Right lobe of liver (tissue), 4 donors: ENCODE results near the gene SPHK1.

Experiments used
- CTCF ChIP-seq, 4 donors: fragments of 200-600 bp in 3 of 4; fragments of 450-650 bp in 1 of 4; IDR thresholded peaks; one replicate each; pipeline versions ENCODE4 v1.5.1 to v1.8.0; 2016 to 2022; ENCODE audit warnings: antibody characterized with exemption in 4 of 4, mild to moderate bottlenecking in 2 of 4
- POLR2A ChIP-seq: fragments of 450-650 bp; IDR thresholded peaks from one replicate; pipeline ENCODE4 v1.6.1; 2017; ENCODE audit warnings: antibody characterized with exemption, mild to moderate bottlenecking
- donor health status: DM: no; HTN: no; CAD: no.
- donor health status: DM: no; HTN: no; CAD: no.
- donor health status: DM: no; HTN: yes; CAD: no.

GRCh38 chr17:76427501-76428231 is 43.3 kb downstream of the SPHK1 start:
- TF ChIP-seq CTCF (IDR thresholded peaks at IDR 0.05): no peak
- TF ChIP-seq POLR2A: no peak
